ENCODE measurements around the gene TMEM14C.
"Not testable (repeated sequence)": the region's sequence is repeated elsewhere in the genome, so short reads cannot be mapped to it uniquely, and the experiment has no call there.

TMEM14C gene

GRCh38 chr6:10720960-10721849 lies 1.7 kb upstream of the TMEM14C start:
- not testable (repeated sequence) for DNase-seq

- DNase-seq, result no peak
These were observed 860 bp upstream of the TMEM14C start for GRCh38 chr6:10721850-10722569.

GRCh38 chr6:10722570-10722819 lies 375 bp upstream of the TMEM14C start:
- no peak for DNase-seq

GRCh38 chr6:10723567-10723881 lies 654 bp downstream of the TMEM14C start:
- no peak for DNase-seq

GRCh38 chr6:10725044-10725443 lies 2.2 kb downstream of the TMEM14C start:
- no peak for DNase-seq

- DNase-seq, result no peak
These were observed 2.8 kb downstream of the TMEM14C start for GRCh38 chr6:10725716-10726115.

- DNase-seq, result peak; percentile 22 to 64 (median 60)
These were observed 7.4 kb downstream of the TMEM14C start for GRCh38 chr6:10730254-10730653.

GRCh38 chr6:10733151-10733715 lies 10.4 kb downstream of the TMEM14C start:
- no peak for DNase-seq

- no peak for DNase-seq
These were observed 11.0 kb downstream of the TMEM14C start for GRCh38 chr6:10733863-10734262.

GRCh38 chr6:10736731-10737130 lies 13.9 kb downstream of the TMEM14C start:
- no peak for DNase-seq

GRCh38 chr6:10740061-10740460 lies 17.2 kb downstream of the TMEM14C start:
- DNase-seq, result no peak

GRCh38 chr6:10741643-10742042 lies 18.8 kb downstream of the TMEM14C start:
- not testable (repeated sequence) for DNase-seq

- no peak for DNase-seq
These were observed 19.4 kb downstream of the TMEM14C start for GRCh38 chr6:10742251-10742650.

GRCh38 chr6:10743515-10743914 lies 20.6 kb downstream of the TMEM14C start:
- DNase-seq, result no peak

GRCh38 chr6:10745116-10745515 lies 22.2 kb downstream of the TMEM14C start:
- DNase-seq, result no peak

- no peak for DNase-seq
These were observed 24.0 kb downstream of the TMEM14C start for GRCh38 chr6:10746915-10747250.

GRCh38 chr6:10747251-10747972 lies 24.5 kb downstream of the TMEM14C start, which contains the start of gene TMEM14B:
Gene TMEM14B (plus strand): TSS chr6:10747805. CDS start chr6:10749246, 1,441 bp downstream.
- DNase-seq, result peak; percentile 99 to 100 (median 100)

- no peak for DNase-seq
These were observed 26.9 kb downstream of the TMEM14C start for GRCh38 chr6:10749734-10750133.

GRCh38 chr6:10750568-10750967 lies 27.7 kb downstream of the TMEM14C start:
- not testable (repeated sequence) for DNase-seq

GRCh38 chr6:10751757-10752156 lies 28.9 kb downstream of the TMEM14C start:
- DNase-seq, result not testable (repeated sequence)

GRCh38 chr6:10756085-10756484 lies 33.2 kb downstream of the TMEM14C start:
- DNase-seq, result no peak

- DNase-seq, result peak; percentile 19 to 61 (median 38)
These were observed 36.5 kb downstream of the TMEM14C start for GRCh38 chr6:10759312-10759839.

GRCh38 chr6:10759884-10760329 lies 37.0 kb downstream of the TMEM14C start:
- DNase-seq, result no peak

Data from suppressor macrophage (primary cell).